Mammary epithelial cell (primary cell): ENCODE measurements around the gene CD82.

ENCODE experiments used
- CTCF ChIP-seq, 2 donors: IDR thresholded peaks in 1 of 2; conservative IDR thresholded peaks in 1 of 2; 2 replicates each; pipeline ENCODE4 v1.5.1; 2011 to 2012; ENCODE audit warnings: inconsistent platforms in 2 of 2, low read length in 2 of 2, mild to moderate bottlenecking in 2 of 2, control low read depth in 1 of 2, low read depth in 1 of 2; ENCODE audit not compliant: insufficient read depth in 1 of 2; ENCODE audit errors: extremely low read depth in 1 of 2
- EZH2 ChIP-seq: IDR thresholded peaks from 2 replicates; pipeline ENCODE4 v1.6.1; 2012; ENCODE audit warnings: low read length, inconsistent platforms, borderline replicate concordance

GRCh38 chr11:44597358-44598012, 32.0 kb downstream of the CD82 start:
- TF ChIP-seq CTCF (conservative IDR thresholded peaks at IDR 0.05 in 1 of 2, IDR thresholded peaks at IDR 0.05 in 1 of 2; ENCODE audit: extremely low read depth in 1 of 2, insufficient read depth in 1 of 2, low read depth in 1 of 2, low read length in 2 of 2) (no peak), EZH2 (no peak)
